WTC11 (cell line): ENCODE results near the gene FNIP2.
"Not testable (repeated sequence)": the region's sequence is repeated elsewhere in the genome, so short reads cannot be mapped to it uniquely, and the experiment has no call there.

Experiments
- CTCF ChIP-seq: fragments of 200-600 bp; IDR thresholded peaks from 2 replicates; pipeline ENCODE4 v1.8.0; 2022; ENCODE audit warnings: antibody characterized with exemption
- HMGA2 ChIP-seq: fragments of 250-450 bp; sonication (Bioruptor Pico); IDR thresholded peaks from 2 replicates; pipeline ENCODE4 v1.4.0; 2021; ENCODE audit warnings: mild to moderate bottlenecking, moderate library complexity
- IRF1 ChIP-seq: sonication (generic); formaldehyde crosslinking; IDR thresholded peaks from 2 replicates; pipeline ENCODE4 v1.8.0; 2023; ENCODE audit warnings: missing genetic modification reagents
- JUN ChIP-seq: sonication (generic); formaldehyde crosslinking; IDR thresholded peaks from 2 replicates; pipeline ENCODE4 v1.8.0; 2023; ENCODE audit warnings: mild to moderate bottlenecking, missing genetic modification reagents
- NFYB ChIP-seq: sonication (generic); formaldehyde crosslinking; conservative IDR thresholded peaks from 2 replicates; pipeline ENCODE4 v1.8.0; 2022; ENCODE audit warnings: low read depth, missing genetic modification reagents
- NR2C2 ChIP-seq: sonication (generic); formaldehyde crosslinking; IDR thresholded peaks from 2 replicates; pipeline ENCODE4 v1.8.0; 2022; ENCODE audit warnings: mild to moderate bottlenecking, missing genetic modification reagents
- SMAD4 ChIP-seq: sonication (generic); formaldehyde crosslinking; IDR thresholded peaks from 2 replicates; pipeline ENCODE4 v1.8.0; 2022; ENCODE audit warnings: mild to moderate bottlenecking, missing genetic modification reagents
- TEAD4 ChIP-seq: sonication (generic); formaldehyde crosslinking; IDR thresholded peaks from 2 replicates; pipeline ENCODE4 v1.8.0; 2022; ENCODE audit warnings: mild to moderate bottlenecking, missing genetic modification reagents
- USF1 ChIP-seq: sonication (generic); formaldehyde crosslinking; IDR thresholded peaks from 2 replicates; pipeline ENCODE4 v1.8.0; 2022; ENCODE audit warnings: mild to moderate bottlenecking, missing genetic modification reagents
- ZBTB21 ChIP-seq: sonication (generic); formaldehyde crosslinking; IDR thresholded peaks from 2 replicates; pipeline ENCODE4 v1.8.1; 2023; ENCODE audit warnings: mild to moderate bottlenecking, missing genetic modification reagents, borderline replicate concordance

GRCh38 chr4:158896577-158897238 is 127.9 kb downstream of the FNIP2 start:
- not testable (repeated sequence) for TF ChIP-seq CTCF; HMGA2; USF1 (CRISPR knock-in tag); SMAD4 (CRISPR knock-in tag); NR2C2 (CRISPR knock-in tag); ZBTB21 (CRISPR knock-in tag); TEAD4 (CRISPR knock-in tag); JUN (CRISPR knock-in tag); NFYB; IRF1 (CRISPR knock-in tag)
